UCSD-AML1 (cell line): ENCODE data around the gene FOXP1.

Experiments
- DNase-seq: peaks from one replicate; lab custom pipeline; 2025; ENCODE audit not compliant: unreplicated experiment; lab: John Stamatoyannopoulos, UW

FOXP1 gene

GRCh38 chr3:71094658-71095209, 488.8 kb downstream of the FOXP1 start:
- no peak for DNase-seq

GRCh38 chr3:71092665-71093064, 490.9 kb downstream of the FOXP1 start:
- no peak for DNase-seq

GRCh38 chr3:71090207-71090606, 493.3 kb downstream of the FOXP1 start:
- DNase-seq, result no peak

- no peak for DNase-seq
These were observed 494.2 kb downstream of the FOXP1 start for GRCh38 chr3:71089271-71089847.

- DNase-seq, result no peak
These were observed 494.8 kb downstream of the FOXP1 start for GRCh38 chr3:71088742-71089141.

- no peak for DNase-seq
These were observed 495.4 kb downstream of the FOXP1 start for GRCh38 chr3:71088019-71088708.

GRCh38 chr3:71087143-71088018, 496.1 kb downstream of the FOXP1 start:
- DNase-seq, result no peak

- no peak for DNase-seq
These were observed 496.8 kb downstream of the FOXP1 start for GRCh38 chr3:71086777-71087142.

GRCh38 chr3:71083726-71084131, 499.8 kb downstream of the FOXP1 start:
- DNase-seq, result no peak

GRCh38 chr3:71082833-71083232, 500.7 kb downstream of the FOXP1 start:
- no peak for DNase-seq

GRCh38 chr3:71080517-71081083, 502.9 kb downstream of the FOXP1 start:
- DNase-seq, result no peak

GRCh38 chr3:71078723-71079525, 504.6 kb downstream of the FOXP1 start:
- peak; percentile 13 for DNase-seq

GRCh38 chr3:71078199-71078598, 505.3 kb downstream of the FOXP1 start:
- no peak for DNase-seq

- DNase-seq, result no peak
These were observed 506.5 kb downstream of the FOXP1 start for GRCh38 chr3:71077070-71077469.

GRCh38 chr3:71076361-71077002, 507.0 kb downstream of the FOXP1 start:
- no peak for DNase-seq

GRCh38 chr3:71075494-71075893, 508.0 kb downstream of the FOXP1 start:
- no peak for DNase-seq

- no peak for DNase-seq
These were observed 509.1 kb downstream of the FOXP1 start for GRCh38 chr3:71074423-71074822.

GRCh38 chr3:71072986-71073385, 510.5 kb downstream of the FOXP1 start:
- no peak for DNase-seq

- no peak for DNase-seq
These were observed 511.2 kb downstream of the FOXP1 start for GRCh38 chr3:71072287-71072686.
